GM19455 (cell line): ENCODE measurements around the gene UBR7.
A peak's percentile ranks its signal among the peaks of the same experiment; 100 is the strongest.
"Not testable (repeated sequence)": the region's sequence is repeated elsewhere in the genome, so short reads cannot be mapped to it uniquely, and the experiment has no call there.

Experiments used
- ATAC-seq: cut with Tn5 transposase; IDR thresholded peaks from one replicate; pipeline ENCODE4 v1.9.1; 2021; ENCODE audit not compliant: unreplicated experiment

UBR7 gene, protein sequence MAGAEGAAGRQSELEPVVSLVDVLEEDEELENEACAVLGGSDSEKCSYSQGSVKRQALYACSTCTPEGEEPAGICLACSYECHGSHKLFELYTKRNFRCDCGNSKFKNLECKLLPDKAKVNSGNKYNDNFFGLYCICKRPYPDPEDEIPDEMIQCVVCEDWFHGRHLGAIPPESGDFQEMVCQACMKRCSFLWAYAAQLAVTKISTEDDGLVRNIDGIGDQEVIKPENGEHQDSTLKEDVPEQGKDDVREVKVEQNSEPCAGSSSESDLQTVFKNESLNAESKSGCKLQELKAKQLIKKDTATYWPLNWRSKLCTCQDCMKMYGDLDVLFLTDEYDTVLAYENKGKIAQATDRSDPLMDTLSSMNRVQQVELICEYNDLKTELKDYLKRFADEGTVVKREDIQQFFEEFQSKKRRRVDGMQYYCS

DNA sequence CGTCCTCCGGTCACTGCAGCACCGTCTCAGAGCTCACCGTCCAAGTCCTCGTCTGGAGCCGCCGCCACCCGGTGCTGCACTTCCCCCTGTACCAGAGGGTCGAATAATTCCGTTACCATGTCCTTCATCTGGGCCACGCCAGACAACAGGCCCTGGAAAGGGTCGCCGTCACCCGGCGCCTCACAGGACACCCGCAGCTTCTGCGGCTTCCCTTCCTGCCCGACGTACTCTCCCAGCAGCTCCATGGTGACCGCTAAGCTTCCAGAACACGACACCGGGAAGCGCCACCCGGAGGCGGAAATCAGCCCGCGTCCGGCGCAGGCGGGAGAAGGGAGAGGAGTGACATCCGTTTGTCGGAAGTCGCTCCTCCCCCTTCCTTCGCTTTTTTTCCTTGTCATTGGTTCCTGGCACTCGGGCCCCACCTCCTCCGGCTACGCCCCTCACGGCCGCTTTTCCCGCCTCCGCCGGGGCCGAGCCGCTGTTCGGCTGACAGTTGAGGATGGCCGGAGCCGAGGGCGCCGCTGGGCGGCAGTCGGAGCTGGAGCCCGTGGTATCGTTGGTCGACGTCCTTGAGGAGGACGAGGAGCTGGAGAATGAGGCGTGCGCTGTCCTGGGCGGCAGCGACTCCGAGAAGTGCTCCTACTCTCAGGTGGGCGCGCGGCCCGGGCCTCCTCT, at the start of gene UBR7, which contains the start of gene GON7:
Gene UBR7, plus strand, starts transcription at position 464 of the 675 bp plus-strand sequence. Its CDS starts 36 bp downstream, at position 500.
Gene GON7, minus strand, starts transcription at position 273 of the 675 bp plus-strand sequence. Its CDS starts 28 bp downstream, at position 245.
- peak; percentile 84 for ATAC-seq

DNA sequence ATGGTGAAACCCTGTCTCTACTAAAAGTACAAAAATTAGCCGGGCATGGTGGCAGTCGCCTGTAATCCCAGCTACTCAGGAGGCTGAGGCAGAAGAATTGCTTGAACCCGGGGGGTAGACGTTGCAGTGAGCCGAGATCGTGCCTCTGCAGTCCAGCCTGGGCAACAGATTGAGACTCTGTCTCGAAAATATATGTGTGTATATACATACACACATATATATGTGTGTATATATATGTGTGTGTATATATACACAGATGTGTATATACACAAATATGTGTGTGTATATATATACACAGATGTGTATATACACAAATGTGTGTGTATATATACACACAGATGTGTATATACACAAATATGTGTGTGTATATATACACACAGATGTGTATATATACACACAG, 48.7 kb upstream of the UBR7 start:
- ATAC-seq = not testable (repeated sequence)

DNA sequence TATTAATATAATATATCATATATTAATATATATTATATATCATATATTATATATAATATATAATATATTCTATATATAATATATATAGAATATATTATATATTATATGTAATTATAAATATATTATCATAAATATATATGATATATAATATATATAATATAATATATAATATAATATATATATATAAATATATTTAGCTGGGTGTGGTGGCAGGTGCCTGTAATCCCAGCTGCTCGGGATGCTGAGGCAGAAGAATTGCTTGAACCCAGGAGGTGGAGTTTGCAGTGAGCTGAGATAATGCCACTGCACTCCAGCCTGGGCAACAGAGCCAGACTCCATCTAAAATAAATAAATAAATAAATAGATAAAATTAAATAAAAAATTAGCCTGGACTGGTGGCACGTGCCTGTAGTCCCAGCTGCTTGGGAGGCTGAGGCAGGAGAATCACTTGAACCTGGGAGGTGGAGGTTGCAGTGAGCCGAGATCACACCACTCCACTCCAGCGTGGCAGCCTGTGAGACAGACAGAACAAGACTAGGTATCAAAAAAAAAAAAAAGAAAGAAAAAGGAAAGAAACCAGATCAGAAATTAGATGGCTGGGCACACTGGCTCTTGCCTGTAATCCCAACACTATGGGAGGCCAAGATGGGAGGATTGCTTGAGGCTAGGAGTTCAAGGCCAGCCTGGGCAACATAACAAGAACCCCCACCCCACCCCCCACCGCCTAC, 47.3 kb upstream of the UBR7 start:
- not testable (repeated sequence) for ATAC-seq

DNA sequence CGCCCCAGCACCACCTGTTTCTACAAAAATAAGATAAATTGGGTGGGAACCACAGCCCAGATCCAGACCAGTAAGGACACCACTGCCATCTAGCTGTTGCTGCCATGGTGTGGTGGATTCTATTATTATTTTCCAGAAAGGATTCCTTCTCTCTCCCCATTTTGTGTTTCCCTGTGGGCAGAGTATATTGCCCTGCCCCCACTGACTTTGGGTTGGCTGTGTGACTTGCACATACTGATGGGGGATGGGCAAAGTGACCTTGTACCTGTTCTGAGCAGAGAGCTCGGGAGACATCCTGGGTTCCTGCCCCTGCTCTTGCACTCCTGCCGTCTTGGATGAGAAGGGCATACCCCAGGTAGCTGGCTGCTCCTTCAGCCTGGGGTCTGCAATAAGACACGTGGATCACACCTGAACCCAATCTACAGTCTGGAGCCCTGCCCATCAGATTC, 46.7 kb upstream of the UBR7 start:
- no peak for ATAC-seq

DNA sequence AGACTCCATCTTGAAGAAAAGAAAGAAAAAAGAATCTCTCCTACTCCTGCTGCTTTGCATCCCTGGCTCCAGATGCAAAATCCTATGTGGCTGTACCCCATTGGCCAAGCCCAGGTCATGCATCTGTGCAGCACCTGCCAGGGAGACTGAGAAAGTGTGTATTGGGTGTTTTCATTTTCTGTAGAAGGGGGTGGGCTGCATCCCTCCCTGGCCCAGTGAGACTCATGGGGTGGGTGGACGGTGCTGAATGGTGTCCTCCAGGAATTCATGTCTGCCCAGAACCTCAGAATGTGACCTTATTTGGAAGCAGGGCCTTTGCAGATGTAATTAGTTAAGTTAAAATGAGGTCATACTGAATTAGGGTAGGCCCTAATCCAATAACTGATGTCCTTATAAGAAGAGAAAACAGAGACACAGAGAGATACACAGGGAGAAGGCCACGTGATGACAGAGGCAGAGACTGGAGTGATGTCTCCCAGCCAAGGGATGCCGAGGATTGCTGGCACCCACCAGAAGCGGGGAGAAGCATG, 45.6 kb upstream of the UBR7 start:
- ATAC-seq = no peak

DNA sequence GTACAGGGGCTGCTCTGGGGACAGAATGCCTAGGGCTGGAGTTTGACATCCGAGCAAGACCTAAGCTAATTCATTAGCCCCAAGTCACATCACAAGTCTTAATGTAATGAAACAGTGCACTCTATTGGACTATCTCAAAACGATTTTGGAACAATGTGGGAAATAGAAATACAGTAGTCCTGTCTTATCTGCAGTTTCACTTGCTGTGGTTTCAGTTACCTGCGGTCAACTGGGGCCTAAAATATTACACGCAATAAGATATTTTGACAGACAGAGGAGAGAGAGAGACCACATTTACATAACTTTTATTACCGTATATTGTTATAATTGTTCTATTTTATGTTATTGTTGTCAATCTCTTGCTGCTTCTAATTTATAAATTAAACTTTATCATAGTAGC, 43.5 kb upstream of the UBR7 start:
- ATAC-seq = no peak

DNA sequence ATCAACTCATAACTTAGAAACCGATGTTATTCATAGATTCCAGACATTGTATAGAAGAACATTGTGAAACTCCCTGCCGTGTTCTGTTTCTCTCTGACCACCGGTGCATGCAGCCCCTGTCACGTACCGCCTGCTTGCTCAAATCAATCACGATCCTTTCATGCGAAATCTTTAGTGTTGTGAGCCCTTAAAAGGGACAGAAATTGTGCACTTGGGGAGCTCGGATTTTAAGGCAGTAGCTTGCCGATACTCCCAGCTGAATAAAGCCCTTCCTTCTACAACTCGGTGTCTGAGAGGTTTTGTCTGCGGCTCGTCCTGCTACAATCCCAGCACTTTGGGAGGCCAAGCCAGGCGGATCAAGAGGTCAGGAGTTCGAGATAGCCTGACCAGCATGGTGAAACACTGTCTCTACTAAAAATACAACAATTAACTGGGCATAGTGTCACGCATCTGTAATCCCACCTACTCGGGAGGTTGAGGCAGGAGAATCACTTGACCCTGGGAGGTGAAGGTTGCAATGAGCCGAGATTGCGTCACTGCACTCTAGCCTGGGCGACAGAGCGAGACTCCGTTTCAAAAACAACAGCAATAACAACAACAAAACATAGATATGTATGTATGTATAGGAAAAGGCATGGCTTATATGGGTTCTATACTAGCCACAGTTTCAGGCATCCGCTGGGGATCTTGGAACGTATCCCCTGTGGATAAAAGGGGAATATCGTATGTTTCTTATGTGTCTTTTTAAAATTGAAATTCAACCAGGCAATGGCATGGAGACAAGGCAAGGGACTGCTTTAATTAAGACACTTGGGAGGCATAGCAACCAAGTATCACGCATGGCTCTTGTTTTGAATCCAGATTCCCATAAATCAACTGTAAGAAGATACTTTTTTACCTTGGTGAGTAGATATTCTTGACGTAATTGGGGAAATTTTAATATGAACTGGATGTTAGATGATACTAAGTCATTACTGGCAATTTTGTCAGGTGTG, 41.5 kb upstream of the UBR7 start:
- ATAC-seq = not testable (repeated sequence)

DNA sequence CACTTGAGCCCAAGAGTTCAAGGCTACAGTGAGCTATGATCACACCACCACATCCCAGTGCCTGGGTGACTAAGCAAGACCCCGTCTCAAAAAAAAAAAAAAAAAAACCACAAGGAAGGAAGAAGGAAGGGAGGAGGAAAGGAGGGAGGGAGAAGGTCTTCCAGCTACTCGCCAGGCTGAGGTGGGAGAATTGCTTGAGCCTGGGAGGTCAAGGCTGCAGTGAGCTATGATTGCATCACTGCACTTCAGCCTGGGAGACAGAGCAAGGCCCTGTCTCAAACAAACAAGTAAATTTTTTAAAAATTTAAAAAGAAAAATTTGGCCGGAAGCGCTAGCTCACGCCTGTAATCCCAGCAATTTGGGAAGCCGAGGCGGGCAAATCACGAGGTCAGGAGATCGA, 38.4 kb upstream of the UBR7 start:
- ATAC-seq = not testable (repeated sequence)

DNA sequence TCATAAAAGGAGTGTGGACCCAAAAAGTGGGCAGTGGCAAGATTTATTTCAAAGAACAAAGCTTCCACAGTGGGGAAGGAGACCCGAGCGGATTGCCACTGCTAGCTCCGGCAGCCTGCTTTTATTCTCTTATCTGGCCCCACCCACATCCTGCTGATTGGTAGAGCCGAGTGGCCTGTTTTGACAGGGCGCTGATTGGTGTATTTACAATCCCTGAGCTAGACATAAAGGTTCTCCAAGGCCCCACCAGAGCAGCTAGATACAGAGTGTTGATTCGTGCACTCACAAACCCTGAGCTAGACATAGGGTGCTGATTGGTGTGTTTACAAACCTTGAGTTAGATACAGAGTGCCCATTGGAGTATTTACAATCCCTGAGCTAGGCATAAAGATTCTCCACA, 37.4 kb upstream of the UBR7 start:
- ATAC-seq = not testable (repeated sequence)

DNA sequence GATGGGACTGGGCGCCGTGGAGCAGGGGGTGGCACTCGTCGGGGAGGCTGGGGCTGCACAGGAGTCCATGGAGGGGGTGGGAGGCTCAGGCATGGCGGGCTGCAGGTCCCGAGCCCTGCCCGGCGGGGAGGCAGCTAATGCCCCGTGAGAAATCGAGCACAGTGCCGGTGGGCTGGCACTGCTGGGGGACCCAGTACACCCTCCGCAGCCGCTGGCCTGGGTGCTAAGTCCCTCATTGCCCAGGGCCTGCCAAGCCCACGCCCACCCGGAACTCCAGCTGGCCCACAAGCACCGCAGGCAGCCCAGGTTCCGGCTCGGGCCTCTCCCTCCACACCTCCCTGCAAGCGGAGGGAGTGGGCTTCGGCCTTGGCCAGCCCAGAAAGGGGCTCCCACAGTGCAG, 36.9 kb upstream of the UBR7 start:
- not testable (repeated sequence) for ATAC-seq

DNA sequence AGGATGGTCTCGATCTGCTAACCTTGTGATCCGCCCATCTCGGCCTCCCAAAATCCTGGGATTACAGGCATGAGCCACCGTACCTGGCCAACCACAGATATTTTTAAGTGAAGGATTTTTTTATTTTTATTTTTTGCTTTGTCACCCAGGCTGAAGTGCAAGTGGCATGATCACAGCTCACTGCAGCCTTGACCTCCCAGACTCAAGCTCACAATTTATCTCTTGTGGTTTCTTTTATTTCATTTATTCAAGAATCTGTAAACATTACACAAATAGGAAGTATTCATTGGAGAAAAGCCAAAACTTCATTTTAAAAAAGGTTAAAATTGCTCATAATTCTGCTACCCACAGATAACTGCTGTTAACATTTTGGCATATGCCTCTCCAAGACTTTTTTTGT, 35.7 kb upstream of the UBR7 start:
- ATAC-seq = no peak

DNA sequence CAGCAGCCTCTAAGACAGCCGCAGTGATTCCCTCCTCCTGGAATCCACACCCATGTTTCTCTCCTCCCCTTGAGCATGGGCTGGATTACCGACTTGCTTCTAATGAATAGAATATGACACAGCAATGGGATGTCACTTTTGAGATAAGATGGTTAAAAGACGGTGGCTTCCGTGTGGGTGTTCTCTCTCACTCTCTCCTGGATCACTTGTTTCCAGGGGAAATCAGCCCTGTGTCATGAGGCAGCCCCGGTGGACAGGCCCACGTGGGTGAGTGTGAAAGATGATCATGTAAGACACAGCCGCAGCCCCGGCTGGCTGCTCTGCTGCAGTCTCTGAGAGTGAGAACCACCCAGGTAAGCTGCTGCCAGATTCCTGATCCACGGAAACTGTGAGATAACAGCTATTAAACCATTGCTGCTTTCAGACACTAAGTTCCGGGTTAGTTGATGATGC, 33.1 kb upstream of the UBR7 start:
- ATAC-seq = no peak

DNA sequence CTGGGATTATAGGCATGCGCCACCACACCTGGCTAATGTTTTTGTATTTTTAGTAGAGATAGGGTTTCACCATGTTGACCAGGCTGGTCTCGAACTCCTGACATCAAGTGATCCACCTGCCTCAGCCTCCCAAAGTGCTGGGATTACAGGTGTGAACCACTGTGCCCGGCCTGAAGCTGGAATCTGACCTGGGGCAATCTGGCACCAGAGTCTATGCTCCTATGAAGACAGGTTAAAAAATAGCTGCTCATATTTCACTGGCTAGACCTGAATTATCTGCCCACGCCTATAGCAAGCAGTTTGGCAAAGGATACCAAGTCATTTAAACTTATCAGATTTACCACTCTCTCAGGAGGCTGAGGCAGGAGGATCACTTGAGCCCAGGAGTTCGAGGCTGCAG, 32.3 kb upstream of the UBR7 start:
- ATAC-seq = not testable (repeated sequence)

DNA sequence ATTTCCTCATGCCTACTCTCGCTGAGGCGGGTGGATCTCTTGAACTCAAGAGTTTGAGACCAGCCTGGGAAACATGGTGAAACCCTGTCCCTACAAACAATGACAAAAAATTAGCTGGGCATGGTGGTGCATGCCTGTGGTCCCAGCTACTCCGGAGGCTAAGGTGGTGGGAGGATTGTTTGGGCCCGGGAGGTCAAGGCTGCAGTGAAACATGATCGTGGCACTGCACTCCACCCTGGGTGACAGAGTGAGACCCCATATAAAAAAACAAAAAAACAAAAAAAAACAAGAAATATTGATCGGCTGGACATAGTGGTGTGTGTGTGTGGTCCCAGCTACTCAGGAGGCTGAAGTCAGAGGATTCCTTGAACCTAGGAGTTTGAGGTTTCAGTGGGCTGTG, 31.6 kb upstream of the UBR7 start:
- ATAC-seq = no peak

DNA sequence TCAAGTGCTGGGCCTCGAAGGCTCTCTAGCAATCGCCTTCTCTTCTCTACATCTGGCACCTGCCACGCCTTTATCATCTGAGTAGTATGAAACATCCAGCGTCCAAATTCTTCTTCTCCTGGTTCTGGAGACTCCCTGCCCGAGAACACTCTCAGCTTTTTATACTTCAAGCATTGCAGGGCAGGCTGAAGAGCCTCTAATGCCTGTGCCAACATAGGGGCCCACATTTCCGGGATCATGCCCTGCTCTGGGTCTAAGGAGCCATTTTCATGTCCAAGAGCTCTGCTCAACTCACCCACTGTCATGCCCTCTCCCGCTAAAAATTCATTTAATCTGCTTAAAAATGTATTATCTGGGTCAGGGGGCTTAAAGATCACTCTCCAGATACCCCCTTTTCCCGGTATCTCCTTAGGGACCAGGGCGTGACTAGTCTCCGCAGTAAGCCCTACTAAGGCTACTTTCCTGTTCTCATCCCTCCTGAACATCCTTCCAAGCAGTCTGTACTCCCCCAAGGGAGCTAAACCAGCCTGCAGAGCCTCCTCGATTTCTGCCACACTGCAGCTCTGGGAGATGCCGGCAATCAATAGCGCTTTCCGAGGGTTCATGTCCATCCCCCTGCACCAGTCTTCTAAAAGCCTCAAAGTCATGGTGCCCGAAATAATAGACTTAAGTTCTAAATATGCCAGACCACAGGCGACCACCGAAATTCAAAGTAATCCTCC, 23.3 kb upstream of the UBR7 start:
- no peak for ATAC-seq

DNA sequence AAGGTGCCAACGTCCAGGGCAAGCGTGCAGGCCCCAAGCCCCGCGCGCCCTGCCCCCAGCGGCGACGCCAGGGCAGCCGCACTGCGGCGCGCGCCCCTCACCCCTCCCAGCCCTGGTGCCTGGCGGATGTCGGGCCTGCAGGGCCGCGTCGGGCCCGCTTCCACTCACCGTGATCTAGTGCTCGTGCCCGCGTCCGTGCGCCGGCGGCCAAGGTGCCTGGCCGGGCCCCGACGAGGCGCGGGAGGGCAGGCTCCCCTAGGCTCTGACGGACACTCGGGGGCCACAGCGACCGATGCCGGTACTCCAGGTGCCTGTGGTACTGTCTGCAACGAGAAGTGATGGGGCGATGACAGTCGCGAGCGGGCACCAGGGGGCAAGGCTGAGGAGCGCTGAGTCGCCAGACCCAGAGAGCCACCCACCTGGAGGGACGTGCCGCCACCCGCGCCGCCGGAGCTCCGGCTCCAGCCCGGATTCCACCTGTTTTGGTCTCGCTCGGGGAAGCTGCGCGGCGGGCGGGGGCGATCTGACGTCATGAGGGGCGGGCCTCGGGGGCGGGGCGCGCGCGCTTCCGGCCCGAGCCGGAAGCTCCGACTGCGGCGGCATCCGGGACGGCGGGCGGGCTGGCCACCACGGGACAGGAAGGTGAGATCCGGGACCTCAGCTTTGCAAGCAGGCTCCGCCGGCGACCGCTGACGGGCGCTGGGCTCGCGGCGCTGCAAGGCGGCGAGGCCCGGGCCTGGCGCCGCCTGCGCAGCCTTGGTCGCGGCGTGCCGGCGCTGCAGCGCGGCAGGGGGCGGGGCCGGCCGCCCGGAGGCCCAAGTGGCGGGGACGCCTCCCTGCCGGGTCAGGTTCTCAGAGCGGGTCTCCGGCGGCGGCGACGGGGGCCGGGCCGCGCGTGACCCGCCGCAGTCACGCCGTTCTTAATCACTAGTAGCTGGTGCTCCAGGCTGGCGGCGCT, 22.4 kb upstream of the UBR7 start, which contains the start of the genes LYSET and MOAP1:
Gene LYSET, plus strand, starts transcription at position 927 of the 958 bp plus-strand sequence. CDS start 89 bp downstream, outside the sequence.
Gene MOAP1, minus strand, starts transcription at position 507 of the 958 bp plus-strand sequence. CDS start 655 bp downstream, outside the sequence.
- ATAC-seq = peak; percentile 82

DNA sequence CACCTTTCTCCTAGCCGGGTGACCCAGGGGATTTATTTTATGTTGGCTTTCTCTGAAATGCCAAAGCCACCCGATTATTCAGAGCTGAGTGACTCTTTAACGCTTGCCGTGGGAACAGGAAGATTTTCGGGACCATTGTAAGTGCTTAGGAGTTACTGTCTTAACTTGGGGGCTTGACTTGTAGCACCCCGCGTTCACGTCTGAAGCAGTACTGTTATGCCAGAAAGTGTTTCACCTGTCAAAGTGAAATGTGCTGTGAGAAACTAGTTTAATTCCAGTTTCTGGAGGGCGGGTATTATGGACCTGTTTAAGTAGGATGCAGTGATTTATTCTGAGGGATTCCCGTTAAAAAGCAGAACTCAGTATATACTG, 21.7 kb upstream of the UBR7 start:
- peak; percentile 7 for ATAC-seq

DNA sequence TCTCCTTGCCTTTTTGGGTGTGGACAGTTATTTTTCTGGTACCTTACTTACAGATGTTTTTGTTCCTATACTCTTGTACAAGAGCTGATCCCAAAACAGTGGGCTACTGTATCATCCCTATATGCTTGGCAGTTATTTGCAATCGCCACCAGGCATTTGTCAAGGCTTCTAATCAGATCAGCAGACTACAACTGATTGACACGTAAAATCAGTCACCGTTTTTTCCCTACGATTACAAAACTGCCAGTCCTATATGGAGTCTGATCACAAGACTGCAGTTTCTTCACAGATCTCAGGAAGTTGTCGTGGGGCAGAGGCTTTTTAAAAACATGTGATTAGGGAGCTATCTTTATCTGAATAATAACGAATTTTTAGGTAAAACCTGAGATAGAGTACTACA, 20.6 kb upstream of the UBR7 start:
- no peak for ATAC-seq
